Measurements from ENCODE around the gene TSPAN8. TPM values are rescaled to one million over a fixed set of nuclear protein-coding genes. Genes with fewer than 3 reads are reported as not detected.

The TSPAN8 gene
- total and polyA plus RNA-seq, 11 donors: 0.23 to 1.5 (median 0.27) TPM; not detected in 6

DNA sequence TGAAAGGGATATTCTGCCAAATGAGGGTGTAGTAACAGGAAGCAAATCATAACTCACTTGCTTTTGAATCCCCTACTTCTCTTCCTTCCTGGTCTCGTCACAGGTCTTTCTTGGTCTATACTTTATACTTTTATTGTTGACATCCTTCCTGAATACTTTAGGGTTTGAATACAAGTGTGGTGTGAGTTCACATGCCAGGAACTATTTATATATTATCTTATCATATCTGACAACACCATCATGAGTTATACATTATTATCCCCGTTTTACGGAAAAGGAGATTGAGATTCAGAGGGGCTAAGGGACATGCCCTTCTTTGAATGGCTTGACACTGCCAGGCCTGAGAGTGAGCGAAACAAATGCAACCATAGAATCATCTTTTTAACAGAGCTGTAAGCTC, 33.0 kb upstream of the TSPAN8 start:
- intact Hi-C loops (cut with DNase I): no loop called here
- no peak for DNase-seq
- H3K4me1 ChIP-seq: no peaks in the 10 kb centered on the region
- WGBS, 4 donors: 41 to 49% (median 46%) methylated on average over 4 of the region's 4 CpGs
- TF ChIP-seq POLR2A (IDR thresholded peaks at IDR 0.05): no peak
- TF ChIP-seq, protein P1, sequence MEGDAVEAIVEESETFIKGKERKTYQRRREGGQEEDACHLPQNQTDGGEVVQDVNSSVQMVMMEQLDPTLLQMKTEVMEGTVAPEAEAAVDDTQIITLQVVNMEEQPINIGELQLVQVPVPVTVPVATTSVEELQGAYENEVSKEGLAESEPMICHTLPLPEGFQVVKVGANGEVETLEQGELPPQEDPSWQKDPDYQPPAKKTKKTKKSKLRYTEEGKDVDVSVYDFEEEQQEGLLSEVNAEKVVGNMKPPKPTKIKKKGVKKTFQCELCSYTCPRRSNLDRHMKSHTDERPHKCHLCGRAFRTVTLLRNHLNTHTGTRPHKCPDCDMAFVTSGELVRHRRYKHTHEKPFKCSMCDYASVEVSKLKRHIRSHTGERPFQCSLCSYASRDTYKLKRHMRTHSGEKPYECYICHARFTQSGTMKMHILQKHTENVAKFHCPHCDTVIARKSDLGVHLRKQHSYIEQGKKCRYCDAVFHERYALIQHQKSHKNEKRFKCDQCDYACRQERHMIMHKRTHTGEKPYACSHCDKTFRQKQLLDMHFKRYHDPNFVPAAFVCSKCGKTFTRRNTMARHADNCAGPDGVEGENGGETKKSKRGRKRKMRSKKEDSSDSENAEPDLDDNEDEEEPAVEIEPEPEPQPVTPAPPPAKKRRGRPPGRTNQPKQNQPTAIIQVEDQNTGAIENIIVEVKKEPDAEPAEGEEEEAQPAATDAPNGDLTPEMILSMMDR (IDR thresholded peaks at IDR 0.05): no peak
- H3K9me3 ChIP-seq: peaks cover 0 to 7% (median 0%) of the 10 kb centered on the region in 12 donors
- H3K36me3 ChIP-seq: no peaks in the 10 kb centered on the region
- ATAC-seq: no peak
- H3K27me3 ChIP-seq: no peaks in the 10 kb centered on the region
- no peak overlapping the region for H3K4me3 ChIP-seq
- no peak overlapping the region for H3K27ac ChIP-seq

DNA sequence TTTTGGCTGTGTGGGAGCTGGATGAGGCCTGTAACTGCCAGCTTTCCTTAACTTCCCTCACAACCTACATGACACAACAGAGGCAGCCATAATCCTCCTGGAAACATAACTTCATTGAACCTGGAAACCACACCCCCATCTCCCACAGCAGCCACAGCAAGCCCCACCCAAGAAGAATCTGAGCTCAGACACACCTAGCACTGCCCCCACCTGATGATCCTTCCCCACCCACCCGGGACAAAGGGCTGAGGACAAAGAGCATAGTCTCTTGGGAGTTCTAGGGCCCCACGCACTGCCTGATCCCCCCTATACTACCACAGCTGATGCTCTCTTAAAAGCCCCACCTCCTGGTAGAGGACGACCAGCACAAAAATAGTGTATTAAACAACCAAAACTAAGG, 29.6 kb upstream of the TSPAN8 start:
- peaks cover 0 to 7% (median 0%) of the 10 kb centered on the region in 12 donors for H3K9me3 ChIP-seq
- H3K4me1 ChIP-seq: no peaks in the 10 kb centered on the region
- no peak overlapping the region for H3K27ac ChIP-seq
- DNase-seq (no peak), ATAC-seq (no peak)
- WGBS, 4 donors: 67 to 86% (median 84%) methylated on average over 2 to 3 of the region's 3 CpGs
- H3K36me3 ChIP-seq: no peaks in the 10 kb centered on the region
- no peak overlapping the region for H3K4me3 ChIP-seq
- TF ChIP-seq, protein P1 (IDR thresholded peaks at IDR 0.05): no peak
- TF ChIP-seq POLR2A (IDR thresholded peaks at IDR 0.05): no peak
- intact Hi-C loops (cut with DNase I): no loop called here
- no peaks in the 10 kb centered on the region for H3K27me3 ChIP-seq

DNA sequence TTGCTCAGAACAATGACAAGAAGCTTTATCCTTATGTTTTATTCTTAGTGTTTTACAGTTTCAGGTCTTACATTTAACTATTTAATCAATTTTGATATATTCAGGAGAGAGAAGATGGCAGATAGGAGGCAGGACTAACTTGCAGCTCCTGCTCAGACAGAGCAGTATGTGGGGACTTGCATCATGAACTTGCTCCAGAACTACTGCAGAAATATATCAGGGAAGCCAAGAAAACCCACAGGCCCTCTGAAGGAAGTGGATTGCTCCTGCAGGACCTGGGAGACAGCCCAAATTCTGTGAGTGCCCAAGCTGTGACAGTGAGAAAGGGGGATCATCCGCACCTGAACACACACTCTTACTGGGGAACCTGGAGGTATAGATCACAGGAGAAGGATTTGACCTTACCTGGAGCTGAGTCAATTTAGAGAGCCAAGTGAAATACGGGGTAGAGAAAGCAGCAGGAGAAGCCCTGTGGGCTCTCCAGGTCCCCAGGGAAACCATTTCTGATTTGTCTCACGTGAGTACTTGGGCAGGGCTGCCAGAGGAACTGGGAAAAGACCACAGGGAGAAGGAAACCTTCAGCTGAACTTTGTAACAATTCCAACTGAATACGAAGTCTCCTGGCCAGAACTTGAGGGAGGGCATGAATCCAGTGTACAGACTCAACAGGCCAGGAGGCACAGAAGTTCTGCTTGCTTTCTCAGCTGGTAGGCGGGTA, 28.9 kb upstream of the TSPAN8 start:
- ATAC-seq (no peak), DNase-seq (no peak)
- Histone ChIP-seq H3K27ac (no peak overlapping the region), H3K36me3 (no peaks in the 10 kb centered on the region), H3K27me3 (no peaks in the 10 kb centered on the region), H3K9me3 (peaks cover 0 to 7% (median 0%) of the 10 kb centered on the region in 12 donors), H3K4me3 (no peak overlapping the region), H3K4me1 (no peaks in the 10 kb centered on the region)
- intact Hi-C loops (cut with DNase I): no loop called here
- TF ChIP-seq POLR2A (IDR thresholded peaks at IDR 0.05): no peak
- TF ChIP-seq, protein P1 (IDR thresholded peaks at IDR 0.05): no peak
- 64 to 73% (median 72%) methylated on average over 5 of the region's 5 CpGs for WGBS, 4 donors

DNA sequence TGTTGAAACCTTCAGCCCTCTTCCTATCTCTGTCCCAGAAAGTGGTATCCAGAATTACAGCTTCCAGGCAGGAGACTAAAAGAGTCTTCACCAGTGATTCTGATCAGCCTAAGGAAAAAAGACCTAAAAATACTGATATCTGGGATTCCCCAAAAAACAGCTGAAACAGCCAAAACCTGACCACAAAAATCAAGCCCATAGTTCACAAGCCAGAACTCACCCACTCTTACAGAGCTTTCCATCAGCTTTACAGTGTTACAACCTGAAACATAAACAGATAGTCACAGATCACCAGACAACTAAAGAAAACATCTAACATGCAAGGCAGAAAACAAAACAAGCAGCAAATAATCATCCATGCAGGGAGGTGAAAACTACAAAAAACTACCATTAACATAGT, 26.0 kb upstream of the TSPAN8 start:
- no peaks in the 10 kb centered on the region for H3K4me1 ChIP-seq
- ATAC-seq (no peak), DNase-seq (no peak)
- H3K4me3 ChIP-seq: no peak overlapping the region
- peaks cover 0 to 6% (median 0%) of the 10 kb centered on the region in 12 donors for H3K9me3 ChIP-seq
- intact Hi-C loops (cut with DNase I): no loop called here
- no peaks in the 10 kb centered on the region for H3K27me3 ChIP-seq
- no peaks in the 10 kb centered on the region for H3K36me3 ChIP-seq
- TF ChIP-seq POLR2A (IDR thresholded peaks at IDR 0.05): no peak
- TF ChIP-seq, protein P1 (IDR thresholded peaks at IDR 0.05): no peak
- no peak overlapping the region for H3K27ac ChIP-seq

Data from heart left ventricle (tissue), 16 donors.